Measurements from ENCODE around the gene TMEM109. TPM values are rescaled to one million over a fixed set of nuclear protein-coding genes. Genes with fewer than 3 reads are reported as not detected.

TMEM109 gene
- total RNA-seq, 1 donor from 2014 or later = 80.4 TPM

DNA sequence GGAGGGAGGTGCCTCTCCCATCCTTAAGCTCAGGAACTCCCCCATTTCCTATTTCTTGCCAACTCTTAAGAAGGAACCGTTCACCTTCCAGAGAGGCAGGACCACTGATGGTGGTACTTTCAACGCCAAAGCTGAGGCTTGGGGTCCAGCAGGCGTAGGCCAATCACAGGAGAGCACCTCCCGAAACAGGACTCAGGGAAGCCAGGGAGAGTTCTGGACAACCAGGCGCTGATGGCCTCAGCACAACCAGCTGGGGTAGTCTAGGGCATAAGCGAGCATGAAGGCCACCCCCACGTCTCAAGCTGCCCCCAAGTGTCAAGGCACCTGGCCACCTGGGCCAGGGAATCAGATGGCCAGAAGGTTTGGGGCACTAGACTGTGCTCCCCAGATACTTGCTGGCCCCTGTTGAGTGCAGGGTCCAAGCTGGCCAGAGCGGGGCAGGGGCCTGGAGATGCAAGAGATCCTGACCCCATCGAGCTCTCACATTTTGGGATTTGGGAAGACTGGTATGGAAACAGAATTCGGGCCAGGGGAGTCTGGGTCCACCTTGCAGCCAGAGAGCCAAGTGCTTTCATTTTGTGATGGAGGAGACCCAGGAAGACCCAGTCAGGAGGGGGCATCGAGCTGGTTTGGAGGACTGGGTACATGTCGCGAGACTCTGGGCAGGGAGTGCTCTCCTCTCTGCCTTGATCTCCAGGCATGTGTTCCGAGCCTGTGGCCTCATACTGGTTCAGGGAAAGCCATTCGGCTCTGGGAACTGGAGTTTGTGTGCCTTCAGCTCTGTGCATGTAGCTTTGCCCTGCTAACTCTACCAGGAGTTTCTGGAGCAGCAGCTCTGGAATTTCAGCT, 58.4 kb downstream of the TMEM109 start:
- no peak for ATAC-seq

Other genes with a start within 250 kb of the TMEM109 start
- gene MS4A8, start 214.5 kb upstream of the TMEM109 start, total RNA-seq = not detected
- not detected for gene MS4A18, start 189.4 kb upstream of the TMEM109 start, total RNA-seq
- gene MS4A15, start 157.3 kb upstream of the TMEM109 start, total RNA-seq = not detected
- gene MS4A10, start 128.8 kb upstream of the TMEM109 start, total RNA-seq = not detected
- 19.9 TPM for gene CCDC86, start 72.0 kb upstream of the TMEM109 start, total RNA-seq
- 0.12 TPM for gene PTGDR2, start 58.2 kb upstream of the TMEM109 start, total RNA-seq
- not detected for gene ZP1, start 46.6 kb upstream of the TMEM109 start, total RNA-seq
- gene PRPF19, start 7.6 kb upstream of the TMEM109 start, total RNA-seq = 94.9 TPM
- 27.0 TPM for gene TMEM132A, start 10.3 kb downstream of the TMEM109 start, total RNA-seq
- gene SLC15A3, start 38.0 kb downstream of the TMEM109 start, total RNA-seq = 3.9 TPM
- 0.80 TPM for gene CD6, start 57.5 kb downstream of the TMEM109 start, total RNA-seq
- 0.48 TPM for gene CD5, start 188.3 kb downstream of the TMEM109 start, total RNA-seq
- gene VPS37C, start 247.3 kb downstream of the TMEM109 start, total RNA-seq = 13.4 TPM